Stimulated activated CD4-positive, alpha-beta T cell treated with anti-CD3 and anti-CD28 coated beads, Interleukin-1b, Interleukin-23, amount 100 ng/mL, for 24 hours (primary cell): Measurements from ENCODE around the gene MKLN1.

Experiments
- DNase-seq, 4 experiments: peaks; one replicate each; pipeline ENCODE4 v3.0.0-alpha.2; 2020; ENCODE audit warnings: low read depth in 4 of 4, low spot score in 1 of 4

MKLN1 gene

GRCh38 chr7:131346885-131347592, 19.4 kb downstream of the MKLN1 start:
- DNase-seq, result no peak

GRCh38 chr7:131352032-131352431, 24.4 kb downstream of the MKLN1 start:
- no peak for DNase-seq

DNA sequence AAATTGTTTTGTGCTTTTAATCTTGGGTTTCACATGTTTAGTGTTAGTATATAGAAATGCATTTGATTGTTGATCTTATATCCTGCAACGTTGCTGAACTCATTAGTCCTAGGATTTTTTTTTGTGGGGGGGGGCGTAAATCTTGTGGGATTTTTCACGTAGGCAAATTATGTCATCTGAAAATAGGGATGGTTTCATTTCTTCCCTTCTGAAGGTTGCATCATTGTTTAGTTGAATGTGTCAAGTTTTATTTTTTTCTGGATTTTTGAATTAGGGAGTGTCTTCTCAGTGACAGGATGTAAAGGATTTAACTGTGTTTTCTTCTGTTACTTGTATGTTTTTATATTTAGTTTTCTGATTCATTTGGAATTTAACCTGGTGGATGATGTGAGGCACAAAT, 26.7 kb downstream of the MKLN1 start:
- no peak for DNase-seq

DNA sequence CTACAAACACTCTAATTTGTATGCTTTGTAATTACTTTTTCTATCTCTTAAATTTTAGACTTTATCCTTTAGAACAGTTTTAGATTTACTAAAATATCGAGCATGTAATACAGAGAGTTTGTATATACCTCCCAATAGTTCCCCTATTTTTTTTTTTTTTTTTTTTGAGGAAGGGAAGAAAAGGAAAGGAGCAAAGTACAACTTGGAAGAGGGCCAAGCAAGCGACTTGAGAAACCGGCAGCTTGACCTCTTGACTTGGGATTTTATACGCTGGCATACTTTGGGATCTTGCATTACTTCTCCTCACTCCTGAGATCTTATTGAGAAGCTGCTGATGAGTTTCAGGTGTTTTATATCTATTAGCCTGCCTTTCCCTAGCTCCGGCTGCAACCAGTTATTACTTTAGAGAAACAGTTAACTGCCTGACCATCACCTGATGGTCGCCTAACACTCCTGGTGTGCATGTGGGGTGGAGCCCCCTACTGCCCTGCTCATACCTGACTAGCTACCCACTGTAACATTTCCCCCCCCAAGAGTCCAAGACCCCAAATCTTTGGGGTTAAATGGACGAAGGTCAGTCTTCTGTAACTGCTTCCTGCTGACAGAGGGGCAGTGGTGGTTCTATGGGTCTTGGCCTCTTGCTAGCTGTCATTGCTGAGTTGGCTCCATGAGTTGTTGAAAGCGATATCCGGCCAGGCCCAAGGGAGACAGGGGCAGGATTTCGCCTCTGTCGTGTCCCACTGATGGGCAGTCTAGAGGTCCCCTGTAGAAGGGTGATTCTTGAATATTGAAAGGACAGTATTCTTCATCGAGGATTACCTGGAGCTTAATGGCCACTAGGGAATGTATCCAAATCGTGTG, 28.5 kb downstream of the MKLN1 start:
- no peak for DNase-seq

- DNase-seq, result no peak
Measured at GRCh38 chr7:131357282-131357880, 29.7 kb downstream of the MKLN1 start.

DNA sequence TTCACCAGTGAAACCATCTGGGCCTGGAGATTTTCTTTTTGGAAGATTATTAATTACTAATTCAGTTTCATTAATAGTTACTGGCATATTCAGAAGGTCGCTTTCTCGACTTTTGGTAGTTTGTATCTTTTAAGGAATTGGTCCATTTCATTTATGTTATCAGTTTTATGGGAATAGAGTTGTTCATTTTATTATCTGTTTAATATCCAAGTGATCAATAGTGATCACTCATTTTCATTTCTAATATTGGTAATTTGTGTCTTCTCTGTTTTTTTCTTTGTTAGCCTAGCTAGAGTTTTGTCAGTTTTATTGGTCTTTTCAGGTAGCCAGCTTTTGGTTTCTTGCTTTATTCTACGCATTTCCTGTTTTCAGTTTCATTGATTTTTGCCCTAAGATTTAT, 31.0 kb downstream of the MKLN1 start:
- no peak for DNase-seq

- DNase-seq, result no peak
Measured at GRCh38 chr7:131359136-131359776, 31.6 kb downstream of the MKLN1 start.

GRCh38 chr7:131363719-131364118, 36.0 kb downstream of the MKLN1 start:
- no peak for DNase-seq

- no peak for DNase-seq
Measured at GRCh38 chr7:131364767-131365344, 37.2 kb downstream of the MKLN1 start.

DNA sequence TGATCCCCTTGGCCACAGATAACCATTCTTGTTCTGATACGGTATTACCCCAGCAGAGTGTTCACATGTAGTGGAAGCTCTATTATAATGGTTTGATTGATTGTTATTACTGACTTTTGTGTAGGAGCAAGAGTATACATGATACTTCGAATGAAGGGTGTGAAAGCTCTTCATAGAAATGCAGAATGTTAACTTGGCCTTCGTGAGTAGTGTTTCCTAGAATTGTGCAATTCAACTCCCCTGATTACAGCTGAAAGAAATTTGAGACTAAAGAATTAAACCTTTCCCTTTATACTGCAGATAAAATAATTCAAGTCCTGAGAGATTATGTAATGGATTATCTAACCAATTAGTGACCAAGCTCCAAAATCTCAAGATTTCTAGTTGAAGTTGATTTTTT, 38.2 kb downstream of the MKLN1 start:
- DNase-seq, result no peak

DNA sequence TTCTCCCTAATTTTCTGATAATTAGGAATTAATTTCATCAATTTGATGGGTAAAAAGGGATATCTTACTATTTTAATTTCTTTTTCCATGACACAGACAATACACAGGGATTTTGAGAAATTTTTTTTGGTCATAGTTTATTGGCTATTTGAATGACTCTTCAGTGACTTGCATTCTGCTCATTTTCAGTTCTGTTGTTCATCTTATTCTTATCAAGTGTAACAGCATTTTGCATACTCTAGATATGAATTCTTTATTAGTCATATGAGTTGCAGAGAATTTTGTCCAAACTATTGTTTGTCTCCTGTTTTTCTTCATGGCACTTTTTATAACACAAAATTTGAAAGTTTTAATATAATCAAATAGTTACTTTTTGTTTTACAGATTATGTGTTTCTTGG, 41.7 kb downstream of the MKLN1 start:
- no peak for DNase-seq

GRCh38 chr7:131370523-131370968, 42.9 kb downstream of the MKLN1 start:
- DNase-seq, result no peak

- no peak for DNase-seq
Measured at GRCh38 chr7:131371411-131371810, 43.7 kb downstream of the MKLN1 start.

GRCh38 chr7:131372554-131372953, 44.9 kb downstream of the MKLN1 start:
- no peak for DNase-seq

GRCh38 chr7:131374821-131375220, 47.1 kb downstream of the MKLN1 start:
- DNase-seq, result no peak

- DNase-seq, result no peak
Measured at GRCh38 chr7:131381069-131381838, 53.6 kb downstream of the MKLN1 start.

GRCh38 chr7:131383417-131384285, 56.0 kb downstream of the MKLN1 start:
- no peak for DNase-seq

DNA sequence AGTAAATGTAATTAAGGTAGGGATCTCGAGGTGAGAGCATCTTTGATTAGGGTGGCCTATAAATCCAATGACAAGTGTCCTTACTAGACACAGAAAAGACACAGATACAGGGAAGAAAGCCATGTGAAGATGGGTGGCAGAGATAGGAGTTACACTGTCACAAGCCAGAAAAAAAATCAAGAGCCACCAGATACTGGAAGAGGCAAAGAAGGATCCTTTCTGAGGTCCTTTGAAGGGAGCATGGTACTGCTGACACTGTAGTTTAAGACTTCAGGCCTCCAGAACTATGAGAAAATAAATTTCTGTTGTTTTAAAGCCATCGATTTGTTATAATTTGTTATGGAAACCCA, 56.6 kb downstream of the MKLN1 start:
- DNase-seq, result no peak

GRCh38 chr7:131385039-131385605, 57.4 kb downstream of the MKLN1 start:
- DNase-seq, result no peak
